GM23338 (cell line): ENCODE measurements around the gene ZBTB9.

Experiments used
- CREB1 ChIP-seq: fragments of 250-450 bp; sonication (Bioruptor Pico); IDR thresholded peaks from 2 replicates; pipeline ENCODE4 v1.5.0; 2020; ENCODE audit warnings: low read depth, mild to moderate bottlenecking, moderate library complexity
- EZH2 ChIP-seq: fragments of 200-600 bp; sonication (generic); IDR thresholded peaks from one replicate; pipeline ENCODE4 v1.8.0; 2017; ENCODE audit warnings: antibody characterized with exemption, mild to moderate bottlenecking, low read depth; ENCODE audit not compliant: unreplicated experiment
- EZH2phosphoT487 ChIP-seq: fragments of 200-600 bp; sonication (generic); IDR thresholded peaks from one replicate; pipeline ENCODE4 v1.8.1; 2018; ENCODE audit warnings: antibody characterized with exemption; ENCODE audit not compliant: unreplicated experiment
- JUNB ChIP-seq: IDR thresholded peaks from one replicate; pipeline ENCODE4 v1.6.1; 2016; ENCODE audit warnings: antibody characterized with exemption; ENCODE audit not compliant: unreplicated experiment
- POLR2AphosphoS5 ChIP-seq: IDR thresholded peaks from 2 replicates; pipeline ENCODE4 v1.6.1; 2016; ENCODE audit warnings: antibody characterized with exemption, low read depth
- STAT1 ChIP-seq: IDR thresholded peaks from one replicate; pipeline ENCODE4 v1.6.1; 2016; ENCODE audit warnings: antibody characterized with exemption; ENCODE audit not compliant: unreplicated experiment
- ZNF331 ChIP-seq: fragments of 250-450 bp; sonication (Bioruptor Pico); IDR thresholded peaks from 2 replicates; pipeline ENCODE4 v1.5.0; 2020; ENCODE audit warnings: low read depth, mild to moderate bottlenecking, moderate library complexity
- TF ChIP-seq, protein P1 (sequence below), 2 experiments: fragments of 200-600 bp in 1 of 2; sonication (generic) in 1 of 2; conservative IDR thresholded peaks; 2 replicates each; pipeline versions ENCODE4 v1.5.1 to v1.6.1; 2016 to 2017; ENCODE audit warnings: antibody characterized with exemption in 2 of 2, low read depth in 2 of 2, mild to moderate bottlenecking in 2 of 2, moderate library complexity in 1 of 2
- TF ChIP-seq, protein P2 (sequence below): IDR thresholded peaks from 2 replicates; pipeline ENCODE4 v1.6.1; 2016; ENCODE audit warnings: antibody characterized with exemption
- TF ChIP-seq, protein P3 (sequence below): IDR thresholded peaks from one replicate; pipeline ENCODE4 v1.6.1; 2018; ENCODE audit warnings: antibody characterized with exemption; ENCODE audit not compliant: unreplicated experiment

DNA sequence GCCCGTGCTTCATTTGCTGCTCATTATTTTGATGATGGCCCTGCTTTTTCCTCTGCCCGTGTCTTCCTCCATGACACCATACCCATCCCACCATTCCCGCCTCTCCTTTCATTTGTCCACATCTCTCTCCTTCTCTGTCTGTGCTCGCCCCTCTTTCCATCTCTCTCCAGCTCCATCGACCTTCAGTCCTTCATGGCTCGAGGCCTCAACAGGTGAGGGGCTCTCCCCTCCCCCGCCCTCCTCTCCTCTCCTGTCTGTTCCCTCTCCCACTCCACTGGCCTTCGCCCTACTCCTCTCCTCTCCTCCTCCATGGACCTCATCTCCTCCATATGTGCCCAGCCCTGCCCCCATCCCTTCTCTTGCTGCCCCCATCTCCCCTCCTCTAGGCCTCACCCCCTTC lies 12.1 kb upstream of the ZBTB9 start:
- no peak for TF ChIP-seq EZH2
- TF ChIP-seq, protein P1, sequence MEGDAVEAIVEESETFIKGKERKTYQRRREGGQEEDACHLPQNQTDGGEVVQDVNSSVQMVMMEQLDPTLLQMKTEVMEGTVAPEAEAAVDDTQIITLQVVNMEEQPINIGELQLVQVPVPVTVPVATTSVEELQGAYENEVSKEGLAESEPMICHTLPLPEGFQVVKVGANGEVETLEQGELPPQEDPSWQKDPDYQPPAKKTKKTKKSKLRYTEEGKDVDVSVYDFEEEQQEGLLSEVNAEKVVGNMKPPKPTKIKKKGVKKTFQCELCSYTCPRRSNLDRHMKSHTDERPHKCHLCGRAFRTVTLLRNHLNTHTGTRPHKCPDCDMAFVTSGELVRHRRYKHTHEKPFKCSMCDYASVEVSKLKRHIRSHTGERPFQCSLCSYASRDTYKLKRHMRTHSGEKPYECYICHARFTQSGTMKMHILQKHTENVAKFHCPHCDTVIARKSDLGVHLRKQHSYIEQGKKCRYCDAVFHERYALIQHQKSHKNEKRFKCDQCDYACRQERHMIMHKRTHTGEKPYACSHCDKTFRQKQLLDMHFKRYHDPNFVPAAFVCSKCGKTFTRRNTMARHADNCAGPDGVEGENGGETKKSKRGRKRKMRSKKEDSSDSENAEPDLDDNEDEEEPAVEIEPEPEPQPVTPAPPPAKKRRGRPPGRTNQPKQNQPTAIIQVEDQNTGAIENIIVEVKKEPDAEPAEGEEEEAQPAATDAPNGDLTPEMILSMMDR (conservative IDR thresholded peaks at IDR 0.05; ENCODE audit: low read depth in 2 of 2), result no peak
- TF ChIP-seq POLR2AphosphoS5, result no peak
- no peak for TF ChIP-seq EZH2phosphoT487
- no peak for TF ChIP-seq JUNB
- TF ChIP-seq, protein P2, sequence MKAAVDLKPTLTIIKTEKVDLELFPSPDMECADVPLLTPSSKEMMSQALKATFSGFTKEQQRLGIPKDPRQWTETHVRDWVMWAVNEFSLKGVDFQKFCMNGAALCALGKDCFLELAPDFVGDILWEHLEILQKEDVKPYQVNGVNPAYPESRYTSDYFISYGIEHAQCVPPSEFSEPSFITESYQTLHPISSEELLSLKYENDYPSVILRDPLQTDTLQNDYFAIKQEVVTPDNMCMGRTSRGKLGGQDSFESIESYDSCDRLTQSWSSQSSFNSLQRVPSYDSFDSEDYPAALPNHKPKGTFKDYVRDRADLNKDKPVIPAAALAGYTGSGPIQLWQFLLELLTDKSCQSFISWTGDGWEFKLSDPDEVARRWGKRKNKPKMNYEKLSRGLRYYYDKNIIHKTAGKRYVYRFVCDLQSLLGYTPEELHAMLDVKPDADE, result no peak
- TF ChIP-seq, protein P3, sequence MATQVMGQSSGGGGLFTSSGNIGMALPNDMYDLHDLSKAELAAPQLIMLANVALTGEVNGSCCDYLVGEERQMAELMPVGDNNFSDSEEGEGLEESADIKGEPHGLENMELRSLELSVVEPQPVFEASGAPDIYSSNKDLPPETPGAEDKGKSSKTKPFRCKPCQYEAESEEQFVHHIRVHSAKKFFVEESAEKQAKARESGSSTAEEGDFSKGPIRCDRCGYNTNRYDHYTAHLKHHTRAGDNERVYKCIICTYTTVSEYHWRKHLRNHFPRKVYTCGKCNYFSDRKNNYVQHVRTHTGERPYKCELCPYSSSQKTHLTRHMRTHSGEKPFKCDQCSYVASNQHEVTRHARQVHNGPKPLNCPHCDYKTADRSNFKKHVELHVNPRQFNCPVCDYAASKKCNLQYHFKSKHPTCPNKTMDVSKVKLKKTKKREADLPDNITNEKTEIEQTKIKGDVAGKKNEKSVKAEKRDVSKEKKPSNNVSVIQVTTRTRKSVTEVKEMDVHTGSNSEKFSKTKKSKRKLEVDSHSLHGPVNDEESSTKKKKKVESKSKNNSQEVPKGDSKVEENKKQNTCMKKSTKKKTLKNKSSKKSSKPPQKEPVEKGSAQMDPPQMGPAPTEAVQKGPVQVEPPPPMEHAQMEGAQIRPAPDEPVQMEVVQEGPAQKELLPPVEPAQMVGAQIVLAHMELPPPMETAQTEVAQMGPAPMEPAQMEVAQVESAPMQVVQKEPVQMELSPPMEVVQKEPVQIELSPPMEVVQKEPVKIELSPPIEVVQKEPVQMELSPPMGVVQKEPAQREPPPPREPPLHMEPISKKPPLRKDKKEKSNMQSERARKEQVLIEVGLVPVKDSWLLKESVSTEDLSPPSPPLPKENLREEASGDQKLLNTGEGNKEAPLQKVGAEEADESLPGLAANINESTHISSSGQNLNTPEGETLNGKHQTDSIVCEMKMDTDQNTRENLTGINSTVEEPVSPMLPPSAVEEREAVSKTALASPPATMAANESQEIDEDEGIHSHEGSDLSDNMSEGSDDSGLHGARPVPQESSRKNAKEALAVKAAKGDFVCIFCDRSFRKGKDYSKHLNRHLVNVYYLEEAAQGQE, result no peak
- no peak for TF ChIP-seq STAT1
- no peak for TF ChIP-seq ZNF331 (CRISPR knock-in tag)
- TF ChIP-seq CREB1 (CRISPR knock-in tag), result no peak
